ENCODE measurements around the gene NR1H3. TPM values are rescaled to one million over a fixed set of nuclear protein-coding genes. Genes with fewer than 3 reads are reported as not detected.

NR1H3 gene
- total and polyA plus RNA-seq, 4 donors: 52.8 to 57.3 (median 55.6) TPM

GRCh38 chr11:47233989-47234668, 23.7 kb upstream of the NR1H3 start (continued):
- peak; percentile 19 for TF ChIP-seq FOXA1 (IDR thresholded peaks at IDR 0.05)
- TF ChIP-seq, protein P1, sequence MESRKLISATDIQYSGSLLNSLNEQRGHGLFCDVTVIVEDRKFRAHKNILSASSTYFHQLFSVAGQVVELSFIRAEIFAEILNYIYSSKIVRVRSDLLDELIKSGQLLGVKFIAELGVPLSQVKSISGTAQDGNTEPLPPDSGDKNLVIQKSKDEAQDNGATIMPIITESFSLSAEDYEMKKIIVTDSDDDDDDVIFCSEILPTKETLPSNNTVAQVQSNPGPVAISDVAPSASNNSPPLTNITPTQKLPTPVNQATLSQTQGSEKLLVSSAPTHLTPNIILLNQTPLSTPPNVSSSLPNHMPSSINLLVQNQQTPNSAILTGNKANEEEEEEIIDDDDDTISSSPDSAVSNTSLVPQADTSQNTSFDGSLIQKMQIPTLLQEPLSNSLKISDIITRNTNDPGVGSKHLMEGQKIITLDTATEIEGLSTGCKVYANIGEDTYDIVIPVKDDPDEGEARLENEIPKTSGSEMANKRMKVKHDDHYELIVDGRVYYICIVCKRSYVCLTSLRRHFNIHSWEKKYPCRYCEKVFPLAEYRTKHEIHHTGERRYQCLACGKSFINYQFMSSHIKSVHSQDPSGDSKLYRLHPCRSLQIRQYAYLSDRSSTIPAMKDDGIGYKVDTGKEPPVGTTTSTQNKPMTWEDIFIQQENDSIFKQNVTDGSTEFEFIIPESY (IDR thresholded peaks at IDR 0.05): no peak

GRCh38 chr11:47234669-47235100, 23.1 kb upstream of the NR1H3 start:
- peaks cover 4 to 11% (median 7%) of the 10 kb centered on the region in 4 donors for H3K36me3 ChIP-seq (ENCODE audit: control insufficient read depth in 4 of 4, insufficient read depth in 3 of 4, low read depth in 1 of 4, low read length in 3 of 4)
- 25% methylated on average over 12 of the region's 12 CpGs for WGBS
- peaks cover 11 to 25% (median 22%) of the 10 kb centered on the region in 4 donors for H3K4me1 ChIP-seq (ENCODE audit: control insufficient read depth in 4 of 4, insufficient read depth in 4 of 4, low read length in 3 of 4)
- no peak overlapping the region for H3K9ac ChIP-seq (ENCODE audit: low read depth in 1 of 2, low read length in 2 of 2)
- no peaks in the 10 kb centered on the region for H3K27me3 ChIP-seq (ENCODE audit: control insufficient read depth in 4 of 4, insufficient read depth in 4 of 4, low read length in 3 of 4)
- no peak for DNase-seq (ENCODE audit: low spot score)
- H3K27ac ChIP-seq (ENCODE audit: low read depth in 1 of 2, low read length in 2 of 2): peak overlapping the region; percentile 66 to 75
- H3K9me3 ChIP-seq (ENCODE audit: control insufficient read depth in 4 of 4, low read length in 3 of 4): no peaks in the 10 kb centered on the region
- TF ChIP-seq, protein P2, sequence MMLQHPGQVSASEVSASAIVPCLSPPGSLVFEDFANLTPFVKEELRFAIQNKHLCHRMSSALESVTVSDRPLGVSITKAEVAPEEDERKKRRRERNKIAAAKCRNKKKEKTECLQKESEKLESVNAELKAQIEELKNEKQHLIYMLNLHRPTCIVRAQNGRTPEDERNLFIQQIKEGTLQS (IDR thresholded peaks at IDR 0.05): peak; percentile 33
- TF ChIP-seq RAD21 (IDR thresholded peaks at IDR 0.05) (peak in 1 of 2 donors; percentile 15), SP1 (IDR thresholded peaks at IDR 0.05) (peak; percentile 40), HNF4A (conservative IDR thresholded peaks at IDR 0.05) (peak; percentile 22 to 43), JUND (IDR thresholded peaks at IDR 0.05) (peak in 1 of 2 donors; percentile 13), FOXA1 (IDR thresholded peaks at IDR 0.05) (no peak), MAX (IDR thresholded peaks at IDR 0.05) (no peak), NR2F2 (IDR thresholded peaks at IDR 0.05) (no peak), RXRA (IDR thresholded peaks at IDR 0.05) (peak; percentile 70 to 77)
- TF ChIP-seq, protein P3, sequence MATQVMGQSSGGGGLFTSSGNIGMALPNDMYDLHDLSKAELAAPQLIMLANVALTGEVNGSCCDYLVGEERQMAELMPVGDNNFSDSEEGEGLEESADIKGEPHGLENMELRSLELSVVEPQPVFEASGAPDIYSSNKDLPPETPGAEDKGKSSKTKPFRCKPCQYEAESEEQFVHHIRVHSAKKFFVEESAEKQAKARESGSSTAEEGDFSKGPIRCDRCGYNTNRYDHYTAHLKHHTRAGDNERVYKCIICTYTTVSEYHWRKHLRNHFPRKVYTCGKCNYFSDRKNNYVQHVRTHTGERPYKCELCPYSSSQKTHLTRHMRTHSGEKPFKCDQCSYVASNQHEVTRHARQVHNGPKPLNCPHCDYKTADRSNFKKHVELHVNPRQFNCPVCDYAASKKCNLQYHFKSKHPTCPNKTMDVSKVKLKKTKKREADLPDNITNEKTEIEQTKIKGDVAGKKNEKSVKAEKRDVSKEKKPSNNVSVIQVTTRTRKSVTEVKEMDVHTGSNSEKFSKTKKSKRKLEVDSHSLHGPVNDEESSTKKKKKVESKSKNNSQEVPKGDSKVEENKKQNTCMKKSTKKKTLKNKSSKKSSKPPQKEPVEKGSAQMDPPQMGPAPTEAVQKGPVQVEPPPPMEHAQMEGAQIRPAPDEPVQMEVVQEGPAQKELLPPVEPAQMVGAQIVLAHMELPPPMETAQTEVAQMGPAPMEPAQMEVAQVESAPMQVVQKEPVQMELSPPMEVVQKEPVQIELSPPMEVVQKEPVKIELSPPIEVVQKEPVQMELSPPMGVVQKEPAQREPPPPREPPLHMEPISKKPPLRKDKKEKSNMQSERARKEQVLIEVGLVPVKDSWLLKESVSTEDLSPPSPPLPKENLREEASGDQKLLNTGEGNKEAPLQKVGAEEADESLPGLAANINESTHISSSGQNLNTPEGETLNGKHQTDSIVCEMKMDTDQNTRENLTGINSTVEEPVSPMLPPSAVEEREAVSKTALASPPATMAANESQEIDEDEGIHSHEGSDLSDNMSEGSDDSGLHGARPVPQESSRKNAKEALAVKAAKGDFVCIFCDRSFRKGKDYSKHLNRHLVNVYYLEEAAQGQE (IDR thresholded peaks at IDR 0.05): no peak
- H3K4me3 ChIP-seq (ENCODE audit: low read depth in 1 of 3, low read length in 3 of 3): peak overlapping the region; percentile 33 to 63 (median 44)

GRCh38 chr11:47235163-47235562, 22.6 kb upstream of the NR1H3 start:
- peak overlapping the region; percentile 66 to 75 for H3K27ac ChIP-seq (ENCODE audit: low read depth in 1 of 2, low read length in 2 of 2)
- no peak for TF ChIP-seq MAX (IDR thresholded peaks at IDR 0.05)
- TF ChIP-seq EGR1 (IDR thresholded peaks at IDR 0.05; ENCODE audit: low read depth in 2 of 2): no peak
- TF ChIP-seq SP1 (IDR thresholded peaks at IDR 0.05): no peak
- TF ChIP-seq, protein P4, sequence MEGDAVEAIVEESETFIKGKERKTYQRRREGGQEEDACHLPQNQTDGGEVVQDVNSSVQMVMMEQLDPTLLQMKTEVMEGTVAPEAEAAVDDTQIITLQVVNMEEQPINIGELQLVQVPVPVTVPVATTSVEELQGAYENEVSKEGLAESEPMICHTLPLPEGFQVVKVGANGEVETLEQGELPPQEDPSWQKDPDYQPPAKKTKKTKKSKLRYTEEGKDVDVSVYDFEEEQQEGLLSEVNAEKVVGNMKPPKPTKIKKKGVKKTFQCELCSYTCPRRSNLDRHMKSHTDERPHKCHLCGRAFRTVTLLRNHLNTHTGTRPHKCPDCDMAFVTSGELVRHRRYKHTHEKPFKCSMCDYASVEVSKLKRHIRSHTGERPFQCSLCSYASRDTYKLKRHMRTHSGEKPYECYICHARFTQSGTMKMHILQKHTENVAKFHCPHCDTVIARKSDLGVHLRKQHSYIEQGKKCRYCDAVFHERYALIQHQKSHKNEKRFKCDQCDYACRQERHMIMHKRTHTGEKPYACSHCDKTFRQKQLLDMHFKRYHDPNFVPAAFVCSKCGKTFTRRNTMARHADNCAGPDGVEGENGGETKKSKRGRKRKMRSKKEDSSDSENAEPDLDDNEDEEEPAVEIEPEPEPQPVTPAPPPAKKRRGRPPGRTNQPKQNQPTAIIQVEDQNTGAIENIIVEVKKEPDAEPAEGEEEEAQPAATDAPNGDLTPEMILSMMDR (IDR thresholded peaks at IDR 0.05; ENCODE audit: low read depth, low read length, missing input control): no peak
- TF ChIP-seq JUND (IDR thresholded peaks at IDR 0.05): no peak
- TF ChIP-seq, protein P2 (IDR thresholded peaks at IDR 0.05): no peak
- no peak for TF ChIP-seq HNF4G (IDR thresholded peaks at IDR 0.05)
- TF ChIP-seq, protein P3 (IDR thresholded peaks at IDR 0.05): no peak
- TF ChIP-seq RAD21 (IDR thresholded peaks at IDR 0.05): no peak
- TF ChIP-seq FOXA1 (IDR thresholded peaks at IDR 0.05): no peak
- no peak for TF ChIP-seq RXRA (IDR thresholded peaks at IDR 0.05)
- TF ChIP-seq NR2F2 (IDR thresholded peaks at IDR 0.05): no peak
- no peak for TF ChIP-seq TAF1 (conservative IDR thresholded peaks at IDR 0.05)

More at GRCh38 chr11:47235163-47235562, 22.6 kb upstream of the NR1H3 start:
- H3K9me3 ChIP-seq (ENCODE audit: control insufficient read depth in 4 of 4, low read length in 3 of 4): no peaks in the 10 kb centered on the region
- DNase-seq (ENCODE audit: low spot score): no peak
- H3K4me1 ChIP-seq (ENCODE audit: control insufficient read depth in 4 of 4, insufficient read depth in 4 of 4, low read length in 3 of 4): peaks cover 11 to 25% (median 22%) of the 10 kb centered on the region in 4 donors
- WGBS: 90% methylated on average over 12 of the region's 12 CpGs
- no peak overlapping the region for H3K9ac ChIP-seq (ENCODE audit: low read depth in 1 of 2, low read length in 2 of 2)
- H3K27me3 ChIP-seq (ENCODE audit: control insufficient read depth in 4 of 4, insufficient read depth in 4 of 4, low read length in 3 of 4): no peaks in the 10 kb centered on the region
- H3K36me3 ChIP-seq (ENCODE audit: control insufficient read depth in 4 of 4, insufficient read depth in 3 of 4, low read depth in 1 of 4, low read length in 3 of 4): peaks cover 6 to 15% (median 12%) of the 10 kb centered on the region in 4 donors
- H3K4me3 ChIP-seq (ENCODE audit: low read depth in 1 of 3, low read length in 3 of 3): peak overlapping the region in 1 of 3 donors; percentile 44

Measured in liver (tissue), 9 donors.